Activated CD4-positive, CD25-positive, alpha-beta regulatory T cell treated with anti-CD3 and anti-CD28 coated beads, Interleukin-2, amount 50 U/mL, for 24 hours (primary cell): ENCODE measurements around the gene FEZF2.

ENCODE experiments used
- ATAC-seq, 2 donors: fragments of 150-1000 bp; cut with Tn5 transposase; one replicate each; pipeline ENCODE4 v1.10.0; 2021; ENCODE audit warnings: mild to moderate bottlenecking in 1 of 2, moderate library complexity in 1 of 2

FEZF2 gene

DNA sequence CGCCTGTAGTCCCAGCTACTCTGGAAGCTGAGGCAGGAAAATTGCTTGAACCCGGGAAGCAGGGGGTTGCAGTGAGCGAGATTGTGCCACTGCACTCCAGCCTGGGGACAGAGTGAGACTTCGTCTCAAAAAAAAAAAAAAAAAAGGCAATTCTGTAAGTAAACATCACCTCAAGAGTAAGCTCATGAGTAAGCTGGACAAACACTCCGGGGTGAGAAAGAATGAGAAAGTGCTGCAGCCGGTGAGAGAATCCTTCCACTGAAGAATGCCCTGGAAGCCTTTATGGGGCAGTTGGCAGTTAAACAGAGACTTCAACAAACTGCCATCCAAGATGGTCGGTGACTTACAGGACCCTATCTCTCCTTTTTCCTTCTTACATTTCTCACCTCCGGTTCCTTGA, 47.5 kb downstream of the FEZF2 start:
- ATAC-seq = no peak

DNA sequence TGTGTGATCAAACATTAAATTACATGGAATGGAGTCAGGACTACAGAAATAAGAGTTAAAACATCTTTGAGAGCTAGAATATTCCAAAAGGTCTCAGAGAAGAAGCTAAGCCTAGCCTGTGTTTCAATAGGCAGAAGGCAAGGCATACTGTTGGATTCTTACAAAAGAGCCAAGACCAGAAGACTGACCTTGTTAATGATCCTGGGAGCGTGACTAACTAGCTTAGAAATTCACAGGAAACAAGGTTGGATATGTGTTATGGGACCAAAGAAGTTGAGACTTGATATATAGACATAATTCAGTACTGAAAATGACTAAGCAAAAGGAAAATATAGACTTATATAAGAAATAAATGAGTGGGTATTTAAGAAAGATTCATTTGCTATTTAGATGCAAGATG, 50.1 kb downstream of the FEZF2 start:
- ATAC-seq = no peak
